Measurements from ENCODE around the gene ATAD3C. TPM values are rescaled to one million over a fixed set of nuclear protein-coding genes. Genes with fewer than 3 reads are reported as not detected.

Gene ATAD3C
- total and polyA plus RNA-seq, 2 of the 4 experiments (the other 2 are of a cell fraction): not detected

DNA sequence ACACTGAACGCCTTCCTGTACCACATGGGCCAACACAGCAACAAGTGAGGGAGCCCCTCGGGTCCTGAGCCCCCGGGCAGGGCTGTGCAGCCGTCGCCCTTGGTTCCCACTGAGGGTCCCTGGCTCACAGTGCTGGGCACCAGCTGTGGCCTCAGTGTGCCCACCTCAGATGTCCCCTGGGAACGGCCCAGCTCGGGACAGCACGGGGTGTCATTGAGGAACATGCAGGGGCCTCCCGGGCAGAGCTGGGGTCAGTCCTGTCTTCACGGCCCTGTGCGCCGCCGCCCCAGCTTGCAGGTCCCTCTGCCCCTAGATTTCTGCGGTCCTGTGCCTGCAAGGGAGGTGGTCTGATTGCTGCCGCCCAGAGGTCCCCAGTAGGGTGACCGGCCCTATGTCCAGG is 39.7 kb downstream of the ATAD3C start:
- Histone ChIP-seq H4K91ac (ENCODE audit: insufficient read depth, low read depth, low read length) (no peak overlapping the region), H4K8ac (ENCODE audit: low read depth in 2 of 2, low read length in 2 of 2) (no peak overlapping the region), H2AK5ac (ENCODE audit: low read depth, low read length) (no peak overlapping the region), H3K27me3 (ENCODE audit: control insufficient read depth, insufficient read depth, low read length) (no peaks in the 10 kb centered on the region), H3K27ac (ENCODE audit: insufficient read depth, low read length) (no peak overlapping the region), H3K23ac (ENCODE audit: low read depth, low read length) (no peak overlapping the region), H2AFZ (replicated peaks; ENCODE audit: low read length, poor library complexity) (no peak overlapping the region), H3K4me1 (ENCODE audit: control insufficient read depth, insufficient read depth, low read length) (no peaks in the 10 kb centered on the region), H2AK9ac (replicated peaks; ENCODE audit: low read depth, low read length, poor library complexity) (no peak overlapping the region), H3K4me3 (ENCODE audit: insufficient read depth, low read depth, low read length) (no peak overlapping the region), H2BK5ac (ENCODE audit: low read depth, low read length, poor library complexity, severe bottlenecking) (no peak overlapping the region), H3K9me3 (ENCODE audit: control insufficient read depth, insufficient read depth, low read length) (no peaks in the 10 kb centered on the region; the same call in none of the 2 replicates), H4K5ac (ENCODE audit: low read depth, low read length) (no peak overlapping the region), H3K36me3 (ENCODE audit: control insufficient read depth, insufficient read depth, low read length) (peaks cover 56% of the 10 kb centered on the region), H3K79me1 (ENCODE audit: low read depth in 1 of 2, low read length in 2 of 2) (peaks cover 3 to 4% of the 10 kb centered on the region in 2 experiments; a peak in 2 of 4 replicates), H3K9ac (ENCODE audit: low read depth, low read length) (no peak overlapping the region), H3K4me2 (ENCODE audit: low read depth, low read length) (no peak overlapping the region), H4K20me1 (ENCODE audit: insufficient read depth, low read length) (no peaks in the 10 kb centered on the region), H2BK20ac (ENCODE audit: low read depth, low read length) (no peak overlapping the region), H3K18ac (ENCODE audit: low read depth, low read length) (no peak overlapping the region), H3K14ac (replicated peaks; ENCODE audit: low read depth, low read length) (no peak overlapping the region), H3K56ac (ENCODE audit: extremely low read depth, insufficient read depth, low read length) (no peak overlapping the region), H2BK120ac (ENCODE audit: low read depth, low read length) (no peak overlapping the region), H2BK15ac (ENCODE audit: low read depth, low read length) (no peak overlapping the region), H3K9me1 (ENCODE audit: insufficient read depth, low read length) (no peaks in the 10 kb centered on the region), H3K4ac (ENCODE audit: low read depth, low read length) (no peak overlapping the region)
- ChIA-PET POLR2A (ENCODE audit: unreplicated experiment) (no interaction called here), CTCF (no interaction called here)
- intact Hi-C loops (cut with micrococcal nuclease) (no loop called here), dilution Hi-C loops (cut with HindIII; ENCODE audit: low sequenced_read_pairs, unreplicated experiment) (no loop called here), in situ Hi-C loops (cut with MboI; ENCODE audit: low sequenced_read_pairs) (no loop called here)
- no peak for DNase-seq
- BruUV-seq (replicated peaks): no TSS peak
- TF ChIP-seq POLR2A (IDR thresholded peaks at IDR 0.05; ENCODE audit: low read depth, low read length): no peak
- no peak for TF ChIP-seq MAZ (IDR thresholded peaks at IDR 0.05; ENCODE audit: borderline replicate concordance, low read depth, low read length)
- no peak for TF ChIP-seq RFX5 (IDR thresholded peaks at IDR 0.05; ENCODE audit: low read depth, low read length)
- no peak for TF ChIP-seq CHD1 (IDR thresholded peaks at IDR 0.05; ENCODE audit: low read depth, low read length)
- no peak for TF ChIP-seq MAFK (IDR thresholded peaks at IDR 0.05; ENCODE audit: low read depth, low read length)
- no peak for TF ChIP-seq BHLHE40 (IDR thresholded peaks at IDR 0.05; ENCODE audit: low read depth, low read length)
- TF ChIP-seq, protein P1, sequence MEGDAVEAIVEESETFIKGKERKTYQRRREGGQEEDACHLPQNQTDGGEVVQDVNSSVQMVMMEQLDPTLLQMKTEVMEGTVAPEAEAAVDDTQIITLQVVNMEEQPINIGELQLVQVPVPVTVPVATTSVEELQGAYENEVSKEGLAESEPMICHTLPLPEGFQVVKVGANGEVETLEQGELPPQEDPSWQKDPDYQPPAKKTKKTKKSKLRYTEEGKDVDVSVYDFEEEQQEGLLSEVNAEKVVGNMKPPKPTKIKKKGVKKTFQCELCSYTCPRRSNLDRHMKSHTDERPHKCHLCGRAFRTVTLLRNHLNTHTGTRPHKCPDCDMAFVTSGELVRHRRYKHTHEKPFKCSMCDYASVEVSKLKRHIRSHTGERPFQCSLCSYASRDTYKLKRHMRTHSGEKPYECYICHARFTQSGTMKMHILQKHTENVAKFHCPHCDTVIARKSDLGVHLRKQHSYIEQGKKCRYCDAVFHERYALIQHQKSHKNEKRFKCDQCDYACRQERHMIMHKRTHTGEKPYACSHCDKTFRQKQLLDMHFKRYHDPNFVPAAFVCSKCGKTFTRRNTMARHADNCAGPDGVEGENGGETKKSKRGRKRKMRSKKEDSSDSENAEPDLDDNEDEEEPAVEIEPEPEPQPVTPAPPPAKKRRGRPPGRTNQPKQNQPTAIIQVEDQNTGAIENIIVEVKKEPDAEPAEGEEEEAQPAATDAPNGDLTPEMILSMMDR (conservative IDR thresholded peaks at IDR 0.05; ENCODE audit: low read depth, low read length): no peak
- TF ChIP-seq, protein P2, sequence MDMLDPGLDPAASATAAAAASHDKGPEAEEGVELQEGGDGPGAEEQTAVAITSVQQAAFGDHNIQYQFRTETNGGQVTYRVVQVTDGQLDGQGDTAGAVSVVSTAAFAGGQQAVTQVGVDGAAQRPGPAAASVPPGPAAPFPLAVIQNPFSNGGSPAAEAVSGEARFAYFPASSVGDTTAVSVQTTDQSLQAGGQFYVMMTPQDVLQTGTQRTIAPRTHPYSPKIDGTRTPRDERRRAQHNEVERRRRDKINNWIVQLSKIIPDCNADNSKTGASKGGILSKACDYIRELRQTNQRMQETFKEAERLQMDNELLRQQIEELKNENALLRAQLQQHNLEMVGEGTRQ (IDR thresholded peaks at IDR 0.05; ENCODE audit: low read depth, low read length): no peak
- TF ChIP-seq FOS (IDR thresholded peaks at IDR 0.05; ENCODE audit: low read depth, low read length): no peak
- no peak for TF ChIP-seq NFE2L2 (IDR thresholded peaks at IDR 0.05; ENCODE audit: low read depth, low read length)
- TF ChIP-seq, protein P3, sequence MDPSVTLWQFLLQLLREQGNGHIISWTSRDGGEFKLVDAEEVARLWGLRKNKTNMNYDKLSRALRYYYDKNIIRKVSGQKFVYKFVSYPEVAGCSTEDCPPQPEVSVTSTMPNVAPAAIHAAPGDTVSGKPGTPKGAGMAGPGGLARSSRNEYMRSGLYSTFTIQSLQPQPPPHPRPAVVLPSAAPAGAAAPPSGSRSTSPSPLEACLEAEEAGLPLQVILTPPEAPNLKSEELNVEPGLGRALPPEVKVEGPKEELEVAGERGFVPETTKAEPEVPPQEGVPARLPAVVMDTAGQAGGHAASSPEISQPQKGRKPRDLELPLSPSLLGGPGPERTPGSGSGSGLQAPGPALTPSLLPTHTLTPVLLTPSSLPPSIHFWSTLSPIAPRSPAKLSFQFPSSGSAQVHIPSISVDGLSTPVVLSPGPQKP (IDR thresholded peaks at IDR 0.05; ENCODE audit: borderline replicate concordance, low read depth, low read length): no peak
- TF ChIP-seq CEBPB (IDR thresholded peaks at IDR 0.05; ENCODE audit: low read depth, low read length): no peak
- no peak for TF ChIP-seq RCOR1 (IDR thresholded peaks at IDR 0.05; ENCODE audit: insufficient replicate concordance, low read length)
- no peak for TF ChIP-seq RAD21 (IDR thresholded peaks at IDR 0.05; ENCODE audit: low read length)
- no peak for TF ChIP-seq MXI1 (IDR thresholded peaks at IDR 0.05; ENCODE audit: borderline replicate concordance, low read depth, low read length)
- ATAC-seq (ENCODE audit: low read depth): no peak
- 99% methylated on average over 13 of the region's 16 CpGs; no CpG with 5 or more reads in 1 of the 2 experiments for WGBS, 2 experiments (ENCODE audit: extremely low coverage in 2 of 2, insufficient read length in 1 of 2)
